ENCODE measurements around the gene APC2.
"Not testable (repeated sequence)": the region's sequence is repeated elsewhere in the genome, so short reads cannot be mapped to it uniquely, and the experiment has no call there.

The APC2 gene

GRCh38 chr19:1499231-1499630 lies 49.3 kb downstream of the APC2 start:
- DNase-seq, result not testable (repeated sequence)

GRCh38 chr19:1501200-1501595 lies 51.3 kb downstream of the APC2 start:
- no peak for DNase-seq

GRCh38 chr19:1502433-1503088 lies 52.6 kb downstream of the APC2 start:
- no peak for DNase-seq

GRCh38 chr19:1503089-1503924 lies 53.4 kb downstream of the APC2 start:
- DNase-seq, result no peak

- DNase-seq, result no peak
Measured at GRCh38 chr19:1503925-1504773, 54.2 kb downstream of the APC2 start.

GRCh38 chr19:1505012-1505411 lies 55.1 kb downstream of the APC2 start:
- DNase-seq, result no peak

- DNase-seq, result no peak
Measured at GRCh38 chr19:1505991-1506881, 56.3 kb downstream of the APC2 start.

GRCh38 chr19:1507192-1507660 lies 57.3 kb downstream of the APC2 start:
- DNase-seq, result no peak

- peak; percentile 79 for DNase-seq
Measured at GRCh38 chr19:1507763-1508506, 58.0 kb downstream of the APC2 start.

GRCh38 chr19:1508507-1508856 lies 58.6 kb downstream of the APC2 start:
- DNase-seq, result no peak

GRCh38 chr19:1509602-1510441 lies 59.9 kb downstream of the APC2 start:
- DNase-seq, result no peak

- no peak for DNase-seq
Measured at GRCh38 chr19:1510442-1510806, 60.5 kb downstream of the APC2 start.

GRCh38 chr19:1510807-1511206 lies 60.9 kb downstream of the APC2 start:
- no peak for DNase-seq

- no peak for DNase-seq
Measured at GRCh38 chr19:1511318-1512317, 61.7 kb downstream of the APC2 start.

- DNase-seq, result no peak
Measured at GRCh38 chr19:1512671-1513498, 63.0 kb downstream of the APC2 start, which contains the start of gene ADAMTSL5. Gene ADAMTSL5, minus strand, starts transcription at chr19:1513019. Its CDS starts 2,076 bp downstream, at chr19:1510943.

GRCh38 chr19:1513499-1514294 lies 63.8 kb downstream of the APC2 start:
- DNase-seq, result no peak

- DNase-seq, result no peak
Measured at GRCh38 chr19:1514295-1514661, 64.4 kb downstream of the APC2 start.

Measured in DMS 273 treated with DMSO at 0.1 percent for 48 hours (cell line).